D721Med (cell line): ENCODE measurements around the gene TTYH1.
A peak's percentile ranks its signal among the peaks of the same experiment; 100 is the strongest.

Source experiments
- DNase-seq: peaks from one replicate; pipeline ENCODE4 v3.0.0; 2011; ENCODE audit warnings: low spot score; ENCODE audit not compliant: insufficient read length
- FAIRE-seq: peaks from 2 replicates; lab custom pipeline; 2011; peaks lifted over from hg19 to GRCh38; lab: Jason Lieb, UNC
- TF ChIP-seq, protein P1 (sequence below): IDR thresholded peaks from 2 replicates; pipeline ENCODE4 v1.5.1; 2012; ENCODE audit warnings: mild to moderate bottlenecking, control low read depth; ENCODE audit not compliant: insufficient read depth; ENCODE audit errors: missing control alignments

TTYH1 gene

DNA sequence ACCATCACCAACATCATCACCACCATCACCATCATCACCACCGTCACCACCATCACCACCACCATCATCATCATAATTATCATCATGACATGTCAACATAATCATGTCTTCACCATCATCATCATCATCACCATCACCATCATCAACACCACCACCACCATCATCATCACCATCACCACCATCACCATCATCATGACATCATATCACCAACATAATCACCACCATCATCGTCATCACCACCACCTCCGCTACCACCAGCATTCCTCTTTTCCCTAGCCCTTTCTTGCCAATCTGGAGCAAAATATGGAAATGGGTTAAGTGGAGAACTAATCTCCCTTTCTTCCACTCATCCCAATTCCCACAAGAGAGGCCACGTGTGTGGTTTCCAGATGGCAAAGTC lies 1.1 kb upstream of the TTYH1 start:
- TF ChIP-seq, protein P1, sequence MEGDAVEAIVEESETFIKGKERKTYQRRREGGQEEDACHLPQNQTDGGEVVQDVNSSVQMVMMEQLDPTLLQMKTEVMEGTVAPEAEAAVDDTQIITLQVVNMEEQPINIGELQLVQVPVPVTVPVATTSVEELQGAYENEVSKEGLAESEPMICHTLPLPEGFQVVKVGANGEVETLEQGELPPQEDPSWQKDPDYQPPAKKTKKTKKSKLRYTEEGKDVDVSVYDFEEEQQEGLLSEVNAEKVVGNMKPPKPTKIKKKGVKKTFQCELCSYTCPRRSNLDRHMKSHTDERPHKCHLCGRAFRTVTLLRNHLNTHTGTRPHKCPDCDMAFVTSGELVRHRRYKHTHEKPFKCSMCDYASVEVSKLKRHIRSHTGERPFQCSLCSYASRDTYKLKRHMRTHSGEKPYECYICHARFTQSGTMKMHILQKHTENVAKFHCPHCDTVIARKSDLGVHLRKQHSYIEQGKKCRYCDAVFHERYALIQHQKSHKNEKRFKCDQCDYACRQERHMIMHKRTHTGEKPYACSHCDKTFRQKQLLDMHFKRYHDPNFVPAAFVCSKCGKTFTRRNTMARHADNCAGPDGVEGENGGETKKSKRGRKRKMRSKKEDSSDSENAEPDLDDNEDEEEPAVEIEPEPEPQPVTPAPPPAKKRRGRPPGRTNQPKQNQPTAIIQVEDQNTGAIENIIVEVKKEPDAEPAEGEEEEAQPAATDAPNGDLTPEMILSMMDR: no peak
- FAIRE-seq (no peak), DNase-seq (no peak)

DNA sequence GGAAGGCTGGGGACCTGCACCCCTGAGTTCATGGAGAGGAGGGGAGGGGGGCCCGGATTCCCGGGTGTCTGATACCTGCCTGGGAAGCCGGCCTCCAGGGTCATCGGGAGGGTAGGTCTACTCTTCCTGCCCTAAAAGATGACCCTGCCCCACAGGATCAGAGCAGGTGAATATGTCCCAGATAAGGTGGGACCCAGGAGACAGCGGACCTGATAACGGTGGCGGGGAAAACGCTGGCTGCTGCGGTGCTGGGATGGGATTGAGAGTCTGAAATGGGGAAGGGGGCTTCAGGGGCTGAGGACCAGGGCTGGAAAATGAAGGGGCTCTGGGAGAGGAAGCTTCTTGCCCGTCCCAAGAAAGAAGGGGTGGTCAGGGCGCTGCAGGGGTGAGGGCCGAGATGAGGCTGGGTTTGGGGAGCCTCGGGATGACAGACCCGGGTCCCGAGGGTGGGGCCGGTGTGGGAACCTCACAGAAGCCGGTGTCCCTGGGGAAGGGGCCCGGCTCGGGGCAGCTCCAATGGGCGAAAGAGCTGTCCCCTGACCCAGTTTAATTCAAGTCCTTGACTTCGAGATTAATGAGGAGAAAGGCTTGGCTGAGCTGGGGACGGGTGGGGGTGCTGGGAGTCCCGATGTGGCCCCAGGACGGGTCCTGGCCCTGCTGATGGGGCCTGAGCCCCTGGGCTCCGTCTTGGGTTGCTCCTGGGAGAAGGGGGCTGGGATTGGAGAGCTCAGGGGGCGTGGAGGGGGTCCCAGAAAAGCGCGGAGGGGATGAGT lies 823 bp downstream of the TTYH1 start:
- TF ChIP-seq, protein P1: no peak
- FAIRE-seq (no peak), DNase-seq (peak; percentile 24)

DNA sequence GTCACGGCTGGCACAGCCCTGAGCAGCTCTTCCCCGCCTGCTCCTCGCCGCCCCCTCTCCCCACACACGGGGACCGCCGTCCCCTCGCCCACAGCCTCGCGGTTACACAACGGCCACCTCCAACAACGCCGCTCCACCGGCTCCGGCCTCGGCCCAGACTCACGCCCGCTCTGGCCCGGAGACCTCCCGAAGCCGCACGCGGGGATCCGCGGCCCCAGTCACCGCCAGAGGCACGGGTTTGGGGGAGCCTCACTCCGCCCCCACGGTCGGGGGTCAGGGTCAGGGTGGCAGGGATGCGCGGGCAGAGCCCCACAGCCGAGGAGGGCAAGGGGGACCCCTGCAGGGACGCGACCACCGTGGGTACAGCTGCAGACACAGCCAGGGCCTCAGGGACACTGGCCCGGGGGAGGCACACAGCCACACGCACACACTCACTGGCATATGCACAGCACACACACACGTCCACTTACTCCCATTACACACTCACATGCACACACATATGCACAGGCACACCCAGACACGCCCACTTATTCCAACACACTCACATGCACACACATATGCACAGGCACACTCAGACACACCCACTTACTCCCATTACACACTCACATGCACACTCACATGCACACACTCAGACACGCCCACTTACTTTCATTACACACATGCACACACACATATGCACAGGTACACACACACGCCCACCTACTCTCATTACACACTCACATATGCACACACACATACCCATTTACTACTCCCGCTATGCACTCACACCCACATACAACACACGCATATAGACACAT lies 1.6 kb downstream of the TTYH1 start:
- no peak for DNase-seq
- TF ChIP-seq, protein P1: no peak
- no peak for FAIRE-seq

DNA sequence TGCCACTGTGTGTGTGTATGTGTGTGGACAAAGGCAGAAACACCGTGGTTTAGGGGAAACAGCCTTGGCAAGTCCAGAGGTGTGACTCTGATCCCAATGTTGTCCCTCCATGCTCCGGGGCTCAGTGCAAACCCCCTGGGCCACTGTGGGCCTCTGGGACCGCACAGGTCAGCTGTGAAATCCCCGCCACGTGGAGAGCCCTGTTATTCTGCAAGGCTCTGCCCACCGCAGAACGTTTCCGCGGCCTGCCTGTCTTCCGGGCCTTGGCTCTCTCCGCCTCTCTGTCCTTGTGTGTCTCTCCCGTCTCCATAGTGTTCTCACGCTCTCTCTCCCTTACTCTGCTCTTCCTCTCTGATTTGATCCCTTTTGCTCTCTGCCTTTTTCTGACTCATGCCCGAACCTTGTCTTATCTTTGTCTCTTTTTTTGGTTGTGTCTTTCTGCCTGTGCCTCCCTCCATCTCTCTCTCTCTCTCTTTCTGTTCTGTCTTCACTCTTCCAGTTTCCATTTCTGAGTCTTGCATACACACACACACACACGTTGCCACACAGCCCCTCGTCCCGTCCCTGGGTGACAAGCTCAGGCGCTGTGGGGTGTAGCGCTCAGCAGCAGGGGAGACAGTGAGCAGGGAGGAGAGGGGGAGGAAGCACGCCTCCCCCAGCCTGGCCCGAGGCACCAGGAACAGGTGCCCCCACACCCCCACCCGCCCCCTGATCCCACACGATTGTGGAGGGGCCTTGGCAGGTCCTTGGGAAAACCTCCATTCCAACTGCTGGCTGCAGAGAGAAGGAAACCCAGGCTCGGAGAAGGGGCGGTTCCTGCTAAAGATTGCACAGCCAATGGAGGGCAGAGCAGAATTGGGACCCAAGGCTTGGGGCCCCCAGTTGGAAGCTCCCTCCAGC lies 3.0 kb downstream of the TTYH1 start:
- no peak for DNase-seq
- no peak for FAIRE-seq
- TF ChIP-seq, protein P1: no peak

DNA sequence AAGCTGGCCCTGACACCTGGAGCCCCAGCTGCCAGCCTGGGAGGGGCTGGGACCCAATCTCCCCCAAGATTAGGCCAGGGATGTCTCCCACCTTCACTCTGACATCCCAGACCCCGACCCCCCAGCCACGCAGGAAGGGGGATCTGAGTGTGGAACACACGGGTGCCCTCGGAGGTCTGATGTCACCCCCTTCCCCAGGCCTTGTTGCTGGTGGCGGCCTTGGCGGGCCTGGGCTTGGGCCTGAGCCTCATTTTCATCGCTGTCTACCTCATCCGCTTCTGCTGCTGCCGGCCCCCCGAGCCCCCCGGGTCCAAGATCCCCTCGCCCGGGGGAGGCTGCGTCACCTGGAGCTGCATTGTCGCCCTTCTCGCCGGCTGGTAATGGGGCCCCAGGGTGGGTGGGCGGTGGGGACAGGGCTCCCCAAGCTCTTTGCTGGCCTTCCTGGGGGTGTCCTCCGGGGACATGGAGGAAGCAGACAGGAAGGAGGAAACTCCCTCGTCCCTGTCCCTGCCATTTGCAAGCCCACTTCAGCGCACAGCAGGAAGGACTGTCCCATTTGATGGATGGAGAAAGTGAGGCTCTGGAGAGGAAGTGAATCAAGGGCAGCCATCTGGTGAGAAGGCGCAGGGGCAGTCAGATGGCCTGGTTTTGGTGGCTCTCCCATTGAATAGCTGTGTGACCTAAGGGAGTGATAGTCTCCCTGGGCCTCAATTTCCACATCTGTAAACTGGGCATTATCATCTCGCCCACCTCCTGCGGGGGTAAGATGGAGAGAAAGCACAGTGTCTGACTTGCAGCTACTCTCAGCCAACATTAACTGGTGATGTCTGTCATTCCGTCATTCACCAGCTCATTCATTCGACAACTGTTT lies 3.9 kb downstream of the TTYH1 start:
- no peak for DNase-seq
- FAIRE-seq: no peak
- TF ChIP-seq, protein P1: no peak

DNA sequence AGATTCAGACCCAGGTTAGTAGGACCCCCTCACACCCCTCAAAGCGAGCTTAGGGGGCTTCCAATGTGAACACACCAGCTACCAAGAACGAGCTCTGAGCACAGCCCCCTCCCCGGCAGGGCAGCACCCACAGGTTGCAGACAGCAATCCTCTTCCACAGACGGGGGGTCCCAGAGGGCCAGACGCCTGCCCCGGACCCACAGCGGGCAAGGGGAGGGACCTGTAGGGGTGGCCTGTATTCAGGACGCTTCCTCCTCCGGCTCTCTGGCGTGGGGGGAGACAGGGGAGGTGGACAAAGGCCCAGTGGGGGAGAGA lies 4.8 kb downstream of the TTYH1 start:
- TF ChIP-seq, protein P1: no peak
- no peak for DNase-seq
- no peak for FAIRE-seq
